Left lung (tissue), 10 donors: Measurements from ENCODE around the gene INTS11. TPM values are rescaled to one million over a fixed set of nuclear protein-coding genes. Genes with fewer than 3 reads are reported as not detected.

Experiments used
- ATAC-seq: fragments of 200-7000 bp; cut with Tn5 transposase; one replicate; pipeline ENCODE4 v1.9.1; 2020; ENCODE audit warnings: moderate library complexity
- DNase-seq, 4 donors: peaks; one replicate each; pipeline ENCODE4 v3.0.0-alpha.2; 2013 to 2020
- H3K27ac ChIP-seq, 2 donors: fragments of 200-600 bp; sonication (generic) in 1 of 2; one replicate each; pipeline versions ENCODE4 v1.5.0 to v1.8.0; 2020 to 2021
- H3K27me3 ChIP-seq, 2 donors: fragments of 200-600 bp; sonication (generic) in 1 of 2; one replicate each; pipeline versions ENCODE4 v1.5.0 to v1.8.0; 2020 to 2021
- H3K36me3 ChIP-seq, 2 donors: fragments of 200-600 bp; sonication (generic) in 1 of 2; one replicate each; pipeline versions ENCODE4 v1.5.0 to v1.8.0; 2020 to 2021
- H3K4me1 ChIP-seq, 2 donors: fragments of 200-600 bp; one replicate each; pipeline ENCODE4 v1.8.0; 2021
- H3K4me3 ChIP-seq, 2 donors: fragments of 200-600 bp; sonication (generic) in 1 of 2; one replicate each; pipeline versions ENCODE4 v1.5.0 to v1.8.0; 2020 to 2021; ENCODE audit warnings: mild to moderate bottlenecking in 1 of 2
- H3K9me3 ChIP-seq, 2 donors: fragments of 200-600 bp; sonication (generic) in 1 of 2; one replicate each; pipeline versions ENCODE4 v1.5.0 to v1.8.0; 2020 to 2021
- CTCF ChIP-seq, 2 donors: fragments of 200-600 bp; sonication (generic) in 1 of 2; IDR thresholded peaks; one replicate each; pipeline versions ENCODE4 v1.5.0 to v1.8.0; 2021; ENCODE audit warnings: antibody characterized with exemption in 2 of 2
- intact Hi-C, 2 donors: fragments of 100-400 bp; cut with DNase I; formaldehyde crosslinking; loops; one replicate each; pipeline versions ENCODE4 v1.11.2 to v1.14.2; 2022
- polyA plus RNA-seq, 6 donors: library from polyadenylated mRNA; unstranded; fragments of 120-200 nt; gene quantifications; one replicate each; pipeline ENCODE4 v1.2.1, GENCODE V29; 2013; ENCODE audit not compliant: insufficient read length in 6 of 6
- total RNA-seq, 2 donors: library from RNA; stranded (reverse); fragmentation: NEBNext Ultra II Directional; extraction: Animal tissue kit (Norgen Biotek cat#: 25700); gene quantifications; one replicate each; pipeline ENCODE4 v1.2.1, GENCODE V29; 2021
- donor health status: DM: no; HTN: yes; CAD: no.
- donor health status: DM: no; HTN: no; CAD: no.

The INTS11 gene
- total and polyA plus RNA-seq, 8 donors = 67.0 to 166 (median 117) TPM

- Histone ChIP-seq H3K4me3 (no peak overlapping the region), H3K9me3 (peaks cover 0 to 3% of the 10 kb centered on the region in 2 donors), H3K4me1 (peaks cover 1 to 9% of the 10 kb centered on the region in 2 donors), H3K27ac (no peak overlapping the region), H3K27me3 (peaks cover 0 to 15% of the 10 kb centered on the region in 2 donors), H3K36me3 (no peaks in the 10 kb centered on the region)
- intact Hi-C loops = no loop called here
- DNase-seq (no peak), ATAC-seq (no peak)
- no peak for TF ChIP-seq CTCF (IDR thresholded peaks at IDR 0.05)
These were observed 42.2 kb upstream of the INTS11 start for GRCh38 chr1:1366699-1367066.

- no peak for DNase-seq
- no peak for TF ChIP-seq CTCF (IDR thresholded peaks at IDR 0.05)
- intact Hi-C loops = no loop called here
- H3K36me3 ChIP-seq = no peaks in the 10 kb centered on the region
- peaks cover 0 to 21% of the 10 kb centered on the region in 2 donors for H3K27me3 ChIP-seq
- ATAC-seq = no peak
- peaks cover 0 to 3% of the 10 kb centered on the region in 2 donors for H3K9me3 ChIP-seq
- no peak overlapping the region for H3K4me3 ChIP-seq
- no peak overlapping the region for H3K27ac ChIP-seq
- peaks cover 0 to 3% of the 10 kb centered on the region in 2 donors for H3K4me1 ChIP-seq
These were observed 41.6 kb upstream of the INTS11 start for GRCh38 chr1:1365875-1366698.

GRCh38 chr1:1364266-1364665 is 39.8 kb upstream of the INTS11 start:
- Histone ChIP-seq H3K27me3 (peaks cover 0 to 40% of the 10 kb centered on the region in 2 donors), H3K9me3 (peaks cover 0 to 3% of the 10 kb centered on the region in 2 donors), H3K4me1 (peaks cover 3 to 7% of the 10 kb centered on the region in 2 donors), H3K4me3 (no peak overlapping the region), H3K36me3 (no peaks in the 10 kb centered on the region), H3K27ac (no peak overlapping the region)
- DNase-seq (peak in 1 of 4 donors; percentile 65), ATAC-seq (no peak)
- no peak for TF ChIP-seq CTCF (IDR thresholded peaks at IDR 0.05)
- intact Hi-C loops = no loop called here

- Histone ChIP-seq H3K36me3 (no peaks in the 10 kb centered on the region), H3K4me3 (no peak overlapping the region), H3K4me1 (peaks cover 13% of the 10 kb centered on the region in 2 donors), H3K9me3 (no peaks in the 10 kb centered on the region), H3K27me3 (peaks cover 0 to 62% of the 10 kb centered on the region in 2 donors), H3K27ac (peak overlapping the region; percentile 48 to 87)
- DNase-seq (peak in 2 of 4 donors; percentile 63 to 65), ATAC-seq (no peak)
- TF ChIP-seq CTCF (IDR thresholded peaks at IDR 0.05) = no peak
- intact Hi-C loops = no loop called here
These were observed 37.5 kb upstream of the INTS11 start for GRCh38 chr1:1361982-1362423.

- Histone ChIP-seq H3K27ac (peak overlapping the region; percentile 48 to 87), H3K4me1 (peaks cover 13% of the 10 kb centered on the region in 2 donors), H3K27me3 (peaks cover 0 to 68% of the 10 kb centered on the region in 2 donors), H3K4me3 (no peak overlapping the region), H3K36me3 (no peaks in the 10 kb centered on the region), H3K9me3 (no peaks in the 10 kb centered on the region)
- intact Hi-C loops = no loop called here
- ATAC-seq (no peak), DNase-seq (peak in 1 of 4 donors; percentile 68)
- no peak for TF ChIP-seq CTCF (IDR thresholded peaks at IDR 0.05)
These were observed 36.9 kb upstream of the INTS11 start for GRCh38 chr1:1361233-1361981.
